Adrenal gland (tissue), 12 donors: Measurements from ENCODE around the gene TMEM101. TPM values are rescaled to one million over a fixed set of nuclear protein-coding genes. Genes with fewer than 3 reads are reported as not detected.

Experiments used
- DNase-seq, 7 donors: peaks; one replicate each; pipeline ENCODE4 v3.0.0-alpha.2; 2019 to 2020
- H3K27ac ChIP-seq, 5 donors: fragments of 200-600 bp; sonication (generic) in 4 of 5; 1 replicate in 3 of 5; 2 replicates in 2 of 5; pipeline versions ENCODE4 v1.5.1 to v1.8.0; 2016 to 2020; ENCODE audit warnings: mild to moderate bottlenecking in 1 of 5
- H3K27me3 ChIP-seq: fragments of 200-600 bp; 2 replicates; pipeline ENCODE4 v1.8.0; 2021
- H3K36me3 ChIP-seq, 2 donors: fragments of 200-600 bp; replicated peaks in 1 of 2; 1 replicate in 1 of 2; 2 replicates in 1 of 2; pipeline versions ENCODE4 v1.5.1 to v1.8.0; 2018 to 2022
- H3K4me1 ChIP-seq, 2 donors: fragments of 200-600 bp; replicated peaks in 1 of 2; 1 replicate in 1 of 2; 2 replicates in 1 of 2; pipeline versions ENCODE4 v1.5.1 to v1.8.0; 2018 to 2021
- H3K4me3 ChIP-seq, 4 donors: fragments of 200-600 bp; sonication (generic) in 3 of 4; one replicate each; pipeline ENCODE4 v1.5.1; 2016 to 2018
- H3K9me3 ChIP-seq, 3 donors: fragments of 200-600 bp; sonication (generic) in 1 of 3; replicated peaks in 1 of 3; 1 replicate in 2 of 3; 2 replicates in 1 of 3; pipeline versions ENCODE4 v1.5.1 to v1.8.0; 2016 to 2021
- POLR2A ChIP-seq, 2 donors: fragments of 450-650 bp; IDR thresholded peaks; one replicate each; pipeline ENCODE4 v1.6.1; 2017; ENCODE audit warnings: antibody characterized with exemption in 2 of 2, mild to moderate bottlenecking in 2 of 2, moderate library complexity in 1 of 2
- WGBS, 4 donors: extraction: QIAGEN DNeasy Blood & Tissue Kit in 2 of 4; methylation state at CpG; one replicate each; pipeline versions ENCODE4 v1.1.5 to v1.1.7; 2013 to 2017; 5-methylcytosine and 5-hydroxymethylcytosine counted together
- intact Hi-C, 2 donors: fragments of 100-400 bp; cut with DNase I; formaldehyde crosslinking; loops; one replicate each; pipeline versions ENCODE4 v1.14.1 to v1.15.0; 2022 to 2023
- polyA plus RNA-seq, 3 donors: library from polyadenylated mRNA; stranded (reverse); fragments of 200-250 nt in 2 of 3; fragments of 350-450 nt in 1 of 3; fragmentation: Illumina TruSeq in 1 of 3; extraction: RNeasy Lipid Tissue Mini Kit (QIAGEN cat#74804) in 1 of 3; gene quantifications; one replicate each; pipeline ENCODE4 v1.2.3, GENCODE V29; 2013 to 2014
- total RNA-seq, 9 donors: library from RNA; depleted of rRNA in 4 of 9; stranded (reverse); fragments of >200 nt in 4 of 9; fragments of 120-200 nt in 1 of 9; fragmentation: NEBNext Ultra II Directional in 1 of 9; extraction: Animal tissue kit (Norgen Biotek cat#: 25700) in 1 of 9; gene quantifications; one replicate each; pipeline versions ENCODE4 v1.1.0 to v1.2.4, GENCODE V29; 2013 to 2023
- TF ChIP-seq, protein P1 (sequence below), 6 experiments: fragments of 450-650 bp in 4 of 6; fragments of 200-600 bp in 2 of 6; sonication (generic) in 1 of 6; IDR thresholded peaks; 1 replicate in 5 of 6; 2 replicates in 1 of 6; pipeline versions ENCODE4 v1.5.1 to v1.8.0; 2016 to 2021; ENCODE audit warnings: antibody characterized with exemption in 6 of 6, mild to moderate bottlenecking in 2 of 6, moderate library complexity in 1 of 6
- donor health status: healthy with polysubstance abuse.
- donor health status: Bipolar disorder and iron deficiency.
- donor health status: DM: yes; HTN: yes; CAD: no.
- donor health status: DM: no; HTN: no; CAD: no.
- donor health status: DM: no; HTN: no; CAD: no.
- donor health status: DM: yes; HTN: yes; CAD: no.

Gene TMEM101
- total and polyA plus RNA-seq, 12 donors: 12.4 to 52.5 (median 31.6) TPM

DNA sequence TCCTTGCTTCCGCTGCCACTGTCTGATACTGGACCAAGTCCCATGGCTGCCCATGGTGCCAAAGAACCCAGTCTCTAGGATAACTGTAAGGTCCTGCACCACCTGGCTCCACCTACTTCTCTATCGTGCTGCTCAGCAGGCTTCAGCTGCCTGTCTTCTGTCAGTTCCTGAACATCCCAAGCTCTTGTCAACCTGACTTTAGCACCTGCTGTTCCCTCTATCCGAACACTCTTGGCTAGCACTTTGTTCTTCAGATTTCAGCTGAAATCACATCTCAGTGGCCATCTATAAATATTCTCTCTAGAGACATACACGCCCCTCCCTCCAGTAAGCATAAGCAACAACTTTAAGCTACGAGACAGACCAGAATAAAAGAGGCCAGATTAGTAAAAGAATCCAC lies 15.0 kb upstream of the TMEM101 start:
- no peak overlapping the region for H3K27ac ChIP-seq
- no peak for TF ChIP-seq POLR2A (IDR thresholded peaks at IDR 0.05)
- TF ChIP-seq, protein P1, sequence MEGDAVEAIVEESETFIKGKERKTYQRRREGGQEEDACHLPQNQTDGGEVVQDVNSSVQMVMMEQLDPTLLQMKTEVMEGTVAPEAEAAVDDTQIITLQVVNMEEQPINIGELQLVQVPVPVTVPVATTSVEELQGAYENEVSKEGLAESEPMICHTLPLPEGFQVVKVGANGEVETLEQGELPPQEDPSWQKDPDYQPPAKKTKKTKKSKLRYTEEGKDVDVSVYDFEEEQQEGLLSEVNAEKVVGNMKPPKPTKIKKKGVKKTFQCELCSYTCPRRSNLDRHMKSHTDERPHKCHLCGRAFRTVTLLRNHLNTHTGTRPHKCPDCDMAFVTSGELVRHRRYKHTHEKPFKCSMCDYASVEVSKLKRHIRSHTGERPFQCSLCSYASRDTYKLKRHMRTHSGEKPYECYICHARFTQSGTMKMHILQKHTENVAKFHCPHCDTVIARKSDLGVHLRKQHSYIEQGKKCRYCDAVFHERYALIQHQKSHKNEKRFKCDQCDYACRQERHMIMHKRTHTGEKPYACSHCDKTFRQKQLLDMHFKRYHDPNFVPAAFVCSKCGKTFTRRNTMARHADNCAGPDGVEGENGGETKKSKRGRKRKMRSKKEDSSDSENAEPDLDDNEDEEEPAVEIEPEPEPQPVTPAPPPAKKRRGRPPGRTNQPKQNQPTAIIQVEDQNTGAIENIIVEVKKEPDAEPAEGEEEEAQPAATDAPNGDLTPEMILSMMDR (IDR thresholded peaks at IDR 0.05): no peak
- H3K36me3 ChIP-seq: peaks cover 0 to 5% of the 10 kb centered on the region in 2 donors
- no peak overlapping the region for H3K4me3 ChIP-seq
- H3K9me3 ChIP-seq: no peaks in the 10 kb centered on the region
- WGBS, 4 donors: 86 to 92% (median 90%) methylated on average over 5 of the region's 5 CpGs
- DNase-seq: no peak
- no peaks in the 10 kb centered on the region for H3K27me3 ChIP-seq
- no peaks in the 10 kb centered on the region for H3K4me1 ChIP-seq
- intact Hi-C loops: no loop called here

DNA sequence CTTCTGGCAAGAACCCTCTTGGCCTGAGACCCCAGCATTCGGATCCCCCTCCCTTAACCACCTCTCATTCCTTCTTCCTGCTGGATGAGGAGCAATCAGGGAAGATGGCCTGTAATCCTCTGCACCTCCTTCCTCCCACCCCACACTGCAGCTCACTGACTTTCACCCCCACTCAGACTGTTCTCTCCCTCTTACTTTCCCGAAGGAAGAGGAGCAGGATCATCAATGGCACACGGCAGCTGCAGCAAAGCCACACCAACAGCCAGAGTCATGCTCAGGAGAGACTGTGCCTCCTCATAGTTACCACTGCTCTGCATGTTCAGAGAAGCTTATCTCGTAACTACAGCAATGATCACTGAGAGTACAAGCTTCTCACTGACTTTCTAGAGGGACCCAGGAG lies 10.1 kb upstream of the TMEM101 start:
- WGBS, 4 donors: 83 to 89% (median 87%) methylated on average over 4 of the region's 4 CpGs

DNA sequence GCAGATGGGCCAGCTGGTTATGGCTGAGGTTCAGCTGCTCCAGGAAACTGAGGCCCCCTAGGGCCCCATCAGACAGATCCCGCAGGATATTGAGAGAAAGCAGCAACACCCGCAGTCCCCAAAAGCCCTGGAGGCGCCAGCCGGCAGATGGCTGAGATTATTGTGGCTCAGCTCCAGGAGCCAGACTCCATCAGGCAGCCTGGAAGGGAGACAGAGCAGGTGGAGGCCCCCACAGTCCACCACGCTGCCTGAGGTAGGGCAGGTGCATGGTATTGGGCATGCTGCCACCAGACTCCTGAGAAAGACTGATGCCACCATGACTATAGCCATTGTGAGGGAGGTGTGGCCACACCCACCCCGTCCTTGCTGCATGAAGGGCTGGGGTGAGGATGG lies 9.5 kb upstream of the TMEM101 start:
- no peaks in the 10 kb centered on the region for H3K27me3 ChIP-seq
- TF ChIP-seq, protein P1 (IDR thresholded peaks at IDR 0.05): no peak
- no peak for TF ChIP-seq POLR2A (IDR thresholded peaks at IDR 0.05)
- H3K27ac ChIP-seq: no peak overlapping the region
- intact Hi-C loops: no loop called here
- DNase-seq: no peak
- H3K9me3 ChIP-seq: no peaks in the 10 kb centered on the region
- H3K36me3 ChIP-seq: peaks cover 0 to 8% of the 10 kb centered on the region in 2 donors
- no peaks in the 10 kb centered on the region for H3K4me1 ChIP-seq
- WGBS, 4 donors: 76 to 84% (median 84%) methylated on average over 6 of the region's 6 CpGs; no CpG with 5 or more reads in 1 of the 4 donors
- no peak overlapping the region for H3K4me3 ChIP-seq

More for the DNA sequence above, 10.1 kb upstream of the TMEM101 start:
- no peaks in the 10 kb centered on the region for H3K9me3 ChIP-seq
- intact Hi-C loops: no loop called here
- DNase-seq: no peak
- no peak for TF ChIP-seq POLR2A (IDR thresholded peaks at IDR 0.05)
- TF ChIP-seq, protein P1 (IDR thresholded peaks at IDR 0.05): no peak
- H3K4me1 ChIP-seq: no peaks in the 10 kb centered on the region
- H3K36me3 ChIP-seq: peaks cover 0 to 8% of the 10 kb centered on the region in 2 donors
- H3K27me3 ChIP-seq: no peaks in the 10 kb centered on the region
- no peak overlapping the region for H3K4me3 ChIP-seq
- H3K27ac ChIP-seq: no peak overlapping the region

DNA sequence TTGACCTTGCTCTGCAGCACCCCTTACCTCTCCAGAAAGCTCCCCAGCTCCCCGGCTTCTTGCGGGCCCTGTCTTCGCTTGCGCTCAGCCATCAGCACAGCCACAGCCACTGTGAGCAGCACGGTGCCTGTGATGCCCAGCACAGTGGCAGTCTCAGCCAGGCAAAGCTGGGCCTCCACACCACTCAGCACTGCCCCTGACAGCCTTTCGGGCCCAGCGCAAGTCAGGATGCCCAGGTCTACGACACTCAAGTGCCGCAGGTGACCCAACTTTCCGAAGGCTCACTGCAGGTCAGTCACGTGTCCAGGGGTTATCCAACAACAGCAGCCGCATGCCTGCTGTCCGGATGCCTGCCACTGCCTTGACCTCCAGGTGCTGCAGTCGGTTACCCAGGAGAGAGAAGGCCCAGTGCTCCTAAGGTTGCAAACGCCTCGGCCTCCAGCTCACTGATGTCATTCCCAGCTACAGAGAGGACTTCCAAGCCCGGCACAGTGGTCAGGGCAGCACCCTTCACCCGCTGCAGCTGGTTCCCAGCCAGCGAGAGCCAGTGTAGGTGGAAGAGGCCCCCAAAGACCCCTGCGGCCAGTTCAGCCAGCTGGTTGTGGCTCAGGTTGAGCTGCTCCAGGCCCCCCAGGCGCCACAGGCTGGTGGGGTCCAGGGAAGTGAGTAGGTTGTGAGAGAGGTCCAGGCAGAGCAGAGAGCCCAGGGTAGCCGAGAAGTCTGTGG lies 8.9 kb upstream of the TMEM101 start:
- intact Hi-C loops: no loop called here
- DNase-seq: no peak
- no peak overlapping the region for H3K27ac ChIP-seq
- H3K9me3 ChIP-seq: no peaks in the 10 kb centered on the region
- H3K4me1 ChIP-seq: no peaks in the 10 kb centered on the region
- H3K36me3 ChIP-seq: peaks cover 0 to 8% of the 10 kb centered on the region in 2 donors
- H3K27me3 ChIP-seq: no peaks in the 10 kb centered on the region
- no peak overlapping the region for H3K4me3 ChIP-seq
- no peak for TF ChIP-seq POLR2A (IDR thresholded peaks at IDR 0.05)
- TF ChIP-seq, protein P1 (IDR thresholded peaks at IDR 0.05): no peak
- 86 to 96% (median 88%) methylated on average over 14 to 22 of the region's 22 CpGs for WGBS, 4 donors
